AG04450 (cell line): Measurements from ENCODE around the gene GANC. TPM values are rescaled to one million over a fixed set of nuclear protein-coding genes. Genes with fewer than 3 reads are reported as not detected.

Experiments
- CTCF ChIA-PET: fragments of 300-600, 350-600 bp; formaldehyde crosslinking; extraction: SDS; loops from one replicate; lab custom pipeline; 2022; ENCODE audit warnings: antibody characterized with exemption, inconsistent platforms; lab: Charles Lee
- POLR2A ChIA-PET: fragments of 350-600 bp; formaldehyde crosslinking; extraction: SDS; loops from one replicate; lab custom pipeline; 2021; ENCODE audit warnings: antibody characterized with exemption, inconsistent platforms; lab: Yijun Ruan, JAX
- DNase-seq: peaks from one replicate; pipeline ENCODE4 v3.0.0-alpha.2; 2011; ENCODE audit warnings: low read depth, low spot score
- H3K27ac ChIP-seq: one replicate; pipeline ENCODE4 v1.5.1; 2012; ENCODE audit warnings: low read depth, low read length, control low read depth
- H3K27me3 ChIP-seq: one replicate; pipeline ENCODE4 v1.6.0; 2012; ENCODE audit warnings: low read length; ENCODE audit not compliant: control insufficient read depth, insufficient read depth
- H3K4me3 ChIP-seq: 2 replicates; pipeline ENCODE4 v1.5.1; 2011; ENCODE audit warnings: mild to moderate bottlenecking, low read depth, low read length, control low read depth
- H3K9me3 ChIP-seq: 2 replicates; pipeline ENCODE4 v1.5.1; 2012; ENCODE audit warnings: low read length; ENCODE audit not compliant: control insufficient read depth, insufficient read depth
- CTCF ChIP-seq: IDR thresholded peaks from 2 replicates; pipeline ENCODE4 v1.5.1; 2011; ENCODE audit warnings: low read depth, low read length, control low read depth, inconsistent platforms
- polyA plus RNA-seq: library from polyadenylated mRNA; depleted of rRNA; stranded (reverse); fragments of >200 nt; gene quantifications from 2 replicates; pipeline ENCODE4 v1.2.3, GENCODE V29; 2011

The GANC gene
- polyA plus RNA-seq, 1 experiment, result 16.5 TPM

GRCh38 chr15:42384597-42384996, 111.6 kb downstream of the GANC start:
- Histone ChIP-seq H3K4me3 (no peak overlapping the region), H3K9me3 (no peaks in the 10 kb centered on the region), H3K27ac (no peak overlapping the region), H3K27me3 (peaks cover 4% of the 10 kb centered on the region)
- ChIA-PET CTCF (interaction anchor here (0.6 to 1.8 kb wide), 31 partner anchors 9 to 1636 kb away, joined by 3 to 18 read pairs (median 5); partner anchors contain the start of genes GANC and TMEM87A), POLR2A (interaction anchor here (1.2 to 2.4 kb wide), 2 partner anchors 111 to 177 kb away, joined by 5 to 14 read pairs; partner anchors contain the start of genes GANC, TMEM87A and VPS39)
- DNase-seq, result no peak
- TF ChIP-seq CTCF, result no peak

GRCh38 chr15:42385206-42385979, 112.4 kb downstream of the GANC start:
- CTCF ChIA-PET, result interaction anchor here (0.5 to 1.8 kb wide), 34 partner anchors 9 to 1635 kb away, joined by 3 to 18 read pairs (median 4); partner anchors contain the start of genes GANC and TMEM87A
- DNase-seq, result peak; percentile 27

GRCh38 chr15:42385980-42386700, 113.1 kb downstream of the GANC start:
- no peak for DNase-seq
- Histone ChIP-seq H3K27me3 (peaks cover 4% of the 10 kb centered on the region), H3K4me3 (no peak overlapping the region), H3K9me3 (no peaks in the 10 kb centered on the region), H3K27ac (no peak overlapping the region)
- TF ChIP-seq CTCF, result no peak
- ChIA-PET CTCF (interaction anchor here (1.0 to 1.8 kb wide), 12 partner anchors 8 to 177 kb away, joined by 3 to 18 read pairs (median 6); no protein-coding TSS in a partner anchor), POLR2A (interaction anchor here (0.9 to 2.4 kb wide), 3 partner anchors 22 to 178 kb away, joined by 3 to 14 read pairs (median 5); partner anchors contain the start of genes GANC, TMEM87A and VPS39)

More at GRCh38 chr15:42385206-42385979, 112.4 kb downstream of the GANC start:
- H3K27me3 ChIP-seq, result peaks cover 4% of the 10 kb centered on the region
- H3K9me3 ChIP-seq, result no peaks in the 10 kb centered on the region
- H3K27ac ChIP-seq, result no peak overlapping the region
- peak; percentile 87 for TF ChIP-seq CTCF
- H3K4me3 ChIP-seq, result no peak overlapping the region
- POLR2A ChIA-PET, result interaction anchor here (0.9 to 2.4 kb wide), 3 partner anchors 23 to 178 kb away, joined by 3 to 14 read pairs (median 5); partner anchors contain the start of genes GANC, TMEM87A and VPS39

GRCh38 chr15:42387603-42388002, 114.6 kb downstream of the GANC start:
- peaks cover 4% of the 10 kb centered on the region for H3K27me3 ChIP-seq
- POLR2A ChIA-PET, result no interaction called here
- no peaks in the 10 kb centered on the region for H3K9me3 ChIP-seq
- no peak for DNase-seq
- no peak overlapping the region for H3K4me3 ChIP-seq
- no peak overlapping the region for H3K27ac ChIP-seq
- CTCF ChIA-PET, result interaction anchor here (0.9 to 1.5 kb wide), 2 partner anchors 9 to 81 kb away, joined by 3 read pairs; no protein-coding TSS in a partner anchor
- no peak for TF ChIP-seq CTCF
